Activated T-helper 1 cell treated with anti-CD3 and anti-CD28 coated beads, Interleukin-12 subunit alpha, Interleukin-12 subunit beta, Interleukin-2, Interleukin-4 antibody, amounts not matched to agents 30 ng/mL and 10 ng/mL and 1 ng/mL, durations not matched to agents 14 hours and 24 hours and 36 hours (primary cell): ENCODE measurements around the gene RGL4. TPM values are rescaled to one million over a fixed set of nuclear protein-coding genes. Genes with fewer than 3 reads are reported as not detected.
"Not testable (repeated sequence)": the region's sequence is repeated elsewhere in the genome, so short reads cannot be mapped to it uniquely, and the experiment has no call there.

Source experiments
- DNase-seq: peaks from one replicate; pipeline ENCODE4 v3.0.0; 2021; ENCODE audit warnings: low spot score
- H3K27ac Mint-ChIP-seq: one replicate; pipeline ENCODE4 v1.8.0; 2021; ENCODE audit warnings: mild to moderate bottlenecking, mixed read lengths
- H3K27me3 Mint-ChIP-seq: one replicate; pipeline ENCODE4 v1.8.0; 2022; ENCODE audit warnings: mild to moderate bottlenecking, moderate library complexity, mixed read lengths; ENCODE audit not compliant: insufficient read depth
- H3K36me3 Mint-ChIP-seq: one replicate; pipeline ENCODE4 v1.8.0; 2021; ENCODE audit warnings: low read depth, mixed read lengths
- H3K4me1 Mint-ChIP-seq: one replicate; pipeline ENCODE4 v1.8.0; 2021; ENCODE audit warnings: low read depth, mixed read lengths
- H3K4me3 Mint-ChIP-seq: one replicate; pipeline ENCODE4 v1.8.0; 2021; ENCODE audit warnings: mild to moderate bottlenecking, moderate library complexity, mixed read lengths
- H3K9me3 Mint-ChIP-seq: one replicate; pipeline ENCODE4 v1.8.0; 2021; ENCODE audit warnings: mixed read lengths
- intact Hi-C: fragments of 100-400 bp; cut with micrococcal nuclease; formaldehyde crosslinking; loops from one replicate; pipeline ENCODE4 v1.15.1; 2024
- total RNA-seq: library from RNA; stranded (reverse); gene quantifications from 2 replicates; pipeline ENCODE4 v1.2.3, GENCODE V29; 2022

RGL4 gene
- total RNA-seq, 1 donor from 2014 or later, result 11.7 TPM

- H3K36me3 Mint-ChIP-seq, result peaks cover 36% of the 10 kb centered on the region
- H3K4me1 Mint-ChIP-seq, result peaks cover 23% of the 10 kb centered on the region
- no peaks in the 10 kb centered on the region for H3K9me3 Mint-ChIP-seq
- H3K4me3 Mint-ChIP-seq, result peak overlapping the region; percentile 79
- DNase-seq, result no peak
- H3K27ac Mint-ChIP-seq, result peak overlapping the region; percentile 55
- H3K27me3 Mint-ChIP-seq, result no peaks in the 10 kb centered on the region
- intact Hi-C loops, result no loop called here
Measured at GRCh38 chr22:23714596-23715578, 24.1 kb downstream of the RGL4 start.

DNA sequence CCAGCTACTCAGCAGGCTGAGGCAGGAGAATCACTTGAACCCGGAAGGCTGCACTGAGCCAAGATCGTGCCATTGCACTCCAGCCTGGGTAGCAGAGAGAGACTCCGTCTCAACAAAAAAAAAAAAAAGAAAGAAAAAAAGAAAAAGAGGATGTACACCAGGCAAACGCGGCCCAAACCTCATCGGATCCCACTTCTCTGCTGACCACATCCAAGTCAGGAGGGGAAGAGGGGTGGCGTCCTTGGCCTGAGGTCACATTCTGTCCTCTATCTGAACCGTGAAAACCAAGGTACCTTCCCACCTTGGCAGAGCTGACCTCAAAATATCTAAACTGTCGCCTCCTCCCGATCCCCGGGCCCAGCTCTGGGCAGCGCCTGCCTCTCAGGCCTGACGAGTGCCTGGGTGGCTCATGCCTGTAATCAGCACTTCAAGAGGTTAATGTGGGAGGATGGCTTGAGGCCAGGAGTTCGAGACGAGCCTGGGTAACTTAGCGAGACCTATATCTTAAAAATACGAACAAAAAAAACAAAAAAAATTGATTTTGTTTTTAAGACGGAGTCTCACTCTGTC, 25.1 kb downstream of the RGL4 start:
- H3K36me3 Mint-ChIP-seq, result peaks cover 26% of the 10 kb centered on the region
- no peaks in the 10 kb centered on the region for H3K27me3 Mint-ChIP-seq
- no peak for DNase-seq
- no peaks in the 10 kb centered on the region for H3K9me3 Mint-ChIP-seq
- peak overlapping the region; percentile 40 for H3K27ac Mint-ChIP-seq
- peak overlapping the region; percentile 79 for H3K4me3 Mint-ChIP-seq
- peaks cover 13% of the 10 kb centered on the region for H3K4me1 Mint-ChIP-seq
- intact Hi-C loops, result loop anchor here (2.0 kb wide), 2 partner anchors 51 to 839 kb away; partner anchors contain the start of genes CHCHD10, GUCD1 and SNRPD3

DNA sequence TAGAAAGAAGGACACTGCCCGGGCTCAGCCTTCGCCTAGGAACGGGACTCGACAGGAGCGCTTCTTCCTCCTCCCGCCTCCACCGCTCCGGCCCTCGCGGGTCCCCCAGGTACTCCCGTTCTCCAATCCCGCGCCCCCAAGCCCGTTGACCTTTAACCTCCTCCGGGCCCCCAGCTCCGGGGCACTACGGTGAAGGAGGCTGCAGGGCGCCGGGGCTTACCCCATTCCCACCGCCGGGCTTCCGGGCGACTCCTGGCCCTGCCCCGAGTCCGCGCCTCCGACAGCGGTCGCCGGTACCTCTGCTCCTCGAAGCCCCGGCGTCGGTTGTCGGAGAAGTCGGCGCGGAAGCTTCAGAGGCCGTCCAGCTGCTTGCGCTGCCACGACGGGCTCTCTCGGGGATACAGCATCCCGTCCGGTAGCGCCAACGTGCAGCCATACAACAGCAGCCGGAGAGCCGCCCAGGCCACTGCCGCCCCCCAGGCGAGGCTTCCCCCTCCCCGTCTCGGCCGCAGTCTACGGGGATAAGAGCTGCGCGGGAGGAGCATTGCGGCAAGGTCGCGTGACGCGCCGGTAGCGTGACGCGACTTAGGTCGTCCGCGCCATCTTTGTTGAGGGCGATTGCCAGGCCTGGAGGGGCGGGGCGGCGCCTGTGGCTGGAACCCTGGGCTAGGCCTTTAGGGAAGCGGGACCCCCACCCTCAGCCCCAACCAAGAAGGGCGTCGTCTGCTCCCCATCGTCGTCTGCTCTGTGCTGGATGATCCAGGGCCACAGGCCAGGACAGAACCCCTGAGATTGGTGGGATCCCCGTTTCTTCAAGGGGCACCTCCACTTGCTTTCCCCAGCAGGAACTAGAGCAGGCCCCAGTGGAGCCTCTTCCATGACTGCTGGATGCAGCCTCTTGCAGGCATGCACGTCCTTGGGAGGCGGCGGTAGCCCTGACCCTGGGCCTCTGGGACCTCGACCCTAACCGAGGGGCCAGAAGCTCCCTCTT, 26.3 kb downstream of the RGL4 start:
- Mint-ChIP-seq H3K4me1 (peaks cover 8% of the 10 kb centered on the region), H3K9me3 (no peaks in the 10 kb centered on the region), H3K36me3 (peaks cover 20% of the 10 kb centered on the region), H3K27ac (peak overlapping the region; percentile 79), H3K4me3 (peak overlapping the region; percentile 79), H3K27me3 (peaks cover 3% of the 10 kb centered on the region)
- peak; percentile 81 for DNase-seq
- intact Hi-C loops, result loop anchor here (1.0 to 2.0 kb wide), 5 partner anchors 9 to 838 kb away; partner anchors contain the start of genes CHCHD10, GUCD1 and SNRPD3

- H3K9me3 Mint-ChIP-seq, result no peaks in the 10 kb centered on the region
- peak overlapping the region; percentile 47 for H3K4me3 Mint-ChIP-seq
- H3K4me1 Mint-ChIP-seq, result peaks cover 8% of the 10 kb centered on the region
- peaks cover 3% of the 10 kb centered on the region for H3K27me3 Mint-ChIP-seq
- intact Hi-C loops, result no loop called here
- DNase-seq, result no peak
- peaks cover 13% of the 10 kb centered on the region for H3K36me3 Mint-ChIP-seq
- H3K27ac Mint-ChIP-seq, result peak overlapping the region; percentile 44
Measured at GRCh38 chr22:23718371-23719165, 27.8 kb downstream of the RGL4 start.

GRCh38 chr22:23720855-23721254, 30.0 kb downstream of the RGL4 start:
- H3K27me3 Mint-ChIP-seq, result peaks cover 5% of the 10 kb centered on the region
- intact Hi-C loops, result no loop called here
- H3K4me3 Mint-ChIP-seq, result no peak overlapping the region
- DNase-seq, result no peak
- H3K4me1 Mint-ChIP-seq, result no peaks in the 10 kb centered on the region
- no peak overlapping the region for H3K27ac Mint-ChIP-seq
- no peaks in the 10 kb centered on the region for H3K9me3 Mint-ChIP-seq
- H3K36me3 Mint-ChIP-seq, result no peaks in the 10 kb centered on the region

DNA sequence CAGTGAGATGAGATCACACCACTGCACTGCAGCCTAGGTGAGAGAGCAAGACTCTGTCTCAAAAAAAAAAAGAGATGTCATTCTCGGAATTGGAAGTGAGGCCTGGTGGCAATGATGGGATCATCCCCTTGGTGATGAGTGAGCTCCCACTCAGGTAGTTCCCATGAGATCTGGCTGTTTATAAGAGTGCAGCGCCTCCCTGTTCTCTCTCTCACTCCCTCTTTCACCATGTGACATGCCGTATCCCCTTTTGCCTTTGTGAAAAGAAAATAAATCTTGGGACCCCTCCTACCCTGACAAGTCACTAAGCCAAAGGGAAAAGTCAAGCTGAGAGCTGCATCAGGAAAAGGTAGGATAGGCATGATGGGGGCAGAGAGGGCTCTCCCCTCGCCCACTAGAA, 31.3 kb downstream of the RGL4 start:
- Mint-ChIP-seq H3K4me1 (no peaks in the 10 kb centered on the region), H3K36me3 (no peaks in the 10 kb centered on the region)

GRCh38 chr22:23722724-23723123, 31.9 kb downstream of the RGL4 start:
- Mint-ChIP-seq H3K27me3 (peaks cover 9% of the 10 kb centered on the region), H3K4me3 (no peak overlapping the region), H3K4me1 (no peaks in the 10 kb centered on the region), H3K27ac (no peak overlapping the region), H3K9me3 (no peaks in the 10 kb centered on the region), H3K36me3 (no peaks in the 10 kb centered on the region)
- intact Hi-C loops, result no loop called here
- DNase-seq, result no peak

More for the DNA sequence above, 31.3 kb downstream of the RGL4 start:
- H3K27me3 Mint-ChIP-seq, result peaks cover 9% of the 10 kb centered on the region
- no peak overlapping the region for H3K27ac Mint-ChIP-seq
- DNase-seq, result no peak
- intact Hi-C loops, result no loop called here
- no peaks in the 10 kb centered on the region for H3K9me3 Mint-ChIP-seq
- H3K4me3 Mint-ChIP-seq, result no peak overlapping the region

DNA sequence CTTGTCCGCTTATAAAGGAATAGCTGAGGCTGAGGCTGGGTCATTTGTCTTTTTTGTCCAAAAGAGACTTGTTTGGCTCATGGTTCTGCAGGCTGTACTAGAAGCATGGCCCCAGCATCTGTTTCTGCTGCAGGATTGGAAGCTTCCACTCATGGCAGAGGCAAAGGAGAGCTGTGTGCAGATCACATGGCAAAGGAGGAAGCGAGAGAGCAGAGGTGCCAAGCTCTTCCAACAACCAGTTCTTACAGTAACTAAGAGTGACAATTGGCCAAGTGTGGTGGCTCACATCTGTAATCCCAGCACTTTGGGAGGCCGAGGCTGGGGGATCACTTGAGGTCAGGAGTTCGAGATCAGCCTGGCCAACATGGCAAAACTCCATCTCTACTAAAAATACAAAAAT, 37.3 kb downstream of the RGL4 start:
- H3K9me3 Mint-ChIP-seq, H3K4me3 Mint-ChIP-seq: not testable (repeated sequence)

GRCh38 chr22:23737696-23738095, 46.9 kb downstream of the RGL4 start:
- H3K9me3 Mint-ChIP-seq, result no peaks in the 10 kb centered on the region
- H3K36me3 Mint-ChIP-seq, result no peaks in the 10 kb centered on the region
- DNase-seq, result no peak
- no peak overlapping the region for H3K4me3 Mint-ChIP-seq
- H3K27me3 Mint-ChIP-seq, result peaks cover 6% of the 10 kb centered on the region
- intact Hi-C loops, result no loop called here
- no peak overlapping the region for H3K27ac Mint-ChIP-seq
- no peaks in the 10 kb centered on the region for H3K4me1 Mint-ChIP-seq

More for the DNA sequence above, 37.3 kb downstream of the RGL4 start:
- H3K36me3 Mint-ChIP-seq, intact Hi-C loops, H3K27ac Mint-ChIP-seq, H3K27me3 Mint-ChIP-seq, H3K4me1 Mint-ChIP-seq, DNase-seq: not testable (repeated sequence)

DNA sequence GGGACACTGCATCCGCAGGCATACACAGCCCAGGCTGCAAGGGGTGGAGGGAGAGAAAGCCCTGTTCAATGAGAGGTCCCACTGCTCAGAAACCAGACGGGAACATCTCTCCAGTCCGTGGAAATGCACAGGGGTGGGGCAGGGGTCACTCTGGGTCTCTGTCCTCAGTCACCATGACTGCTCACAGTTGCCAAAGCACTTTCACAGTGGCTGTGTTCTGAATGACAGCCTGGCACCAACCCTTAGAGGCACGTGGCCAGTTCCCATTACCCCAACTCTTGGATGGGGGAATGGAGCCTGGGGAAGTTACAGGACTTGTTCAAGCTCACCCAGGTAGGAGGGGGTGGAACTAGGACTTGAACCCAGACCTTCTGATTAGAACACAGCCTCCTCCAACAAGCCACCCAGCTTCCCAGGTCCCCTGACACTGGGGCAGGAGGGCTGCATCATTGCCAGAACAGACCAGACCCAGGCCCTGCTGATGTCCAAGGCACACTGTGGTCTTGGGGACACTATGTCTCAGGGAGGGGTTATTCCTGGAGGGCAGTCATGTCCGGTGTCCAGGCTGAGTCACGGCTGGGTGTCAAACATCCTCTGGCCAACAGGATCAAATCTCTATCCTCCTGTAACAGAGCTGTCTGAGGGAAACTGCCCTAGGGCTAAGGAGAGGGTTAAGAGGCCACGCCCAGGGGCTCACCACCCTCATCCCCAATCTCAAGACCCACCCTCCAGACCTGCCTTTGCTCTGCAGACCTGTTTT, 51.9 kb downstream of the RGL4 start:
- DNase-seq, result no peak
- Mint-ChIP-seq H3K9me3 (peaks cover 14% of the 10 kb centered on the region), H3K4me3 (no peak overlapping the region), H3K4me1 (no peaks in the 10 kb centered on the region), H3K27me3 (peaks cover 6% of the 10 kb centered on the region), H3K27ac (no peak overlapping the region), H3K36me3 (peaks cover 22% of the 10 kb centered on the region)
- intact Hi-C loops, result no loop called here

DNA sequence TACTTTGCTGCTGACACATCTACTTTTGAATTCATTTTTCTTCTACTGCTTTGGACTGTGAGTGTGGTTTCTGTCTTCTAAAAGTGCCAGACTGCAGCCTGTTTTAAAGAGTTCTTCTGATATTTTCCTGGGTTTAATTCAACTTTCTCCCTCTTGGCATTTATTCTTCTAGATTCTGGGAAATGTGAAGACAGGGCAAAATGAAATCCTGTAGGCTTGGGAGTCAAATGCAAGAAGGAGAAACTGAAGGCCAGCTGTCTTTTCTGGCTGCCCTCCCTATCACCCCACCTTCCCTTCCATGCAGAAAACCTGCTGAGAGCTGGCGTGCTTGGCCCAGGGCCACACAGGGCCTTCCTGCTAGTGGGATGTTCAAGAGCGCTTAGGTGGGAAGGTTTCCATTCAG, 52.5 kb downstream of the RGL4 start:
- H3K27ac Mint-ChIP-seq, result no peak overlapping the region
- intact Hi-C loops, result no loop called here
- no peaks in the 10 kb centered on the region for H3K4me1 Mint-ChIP-seq
- peaks cover 14% of the 10 kb centered on the region for H3K9me3 Mint-ChIP-seq
- H3K27me3 Mint-ChIP-seq, result peaks cover 6% of the 10 kb centered on the region
- H3K36me3 Mint-ChIP-seq, result peaks cover 22% of the 10 kb centered on the region
- H3K4me3 Mint-ChIP-seq, result no peak overlapping the region
- DNase-seq, result no peak
